ENCODE data around the gene ACAP3.

The ACAP3 gene

GRCh38 chr1:1313500-1314236, 5.9 kb upstream of the ACAP3 start:
- DNase-seq = no peak

GRCh38 chr1:1312450-1313314, 5.0 kb upstream of the ACAP3 start:
- no peak for DNase-seq

- no peak for DNase-seq
Observed at GRCh38 chr1:1311107-1312104, 3.7 kb upstream of the ACAP3 start.

- no peak for DNase-seq
Observed at GRCh38 chr1:1310476-1311053, 2.8 kb upstream of the ACAP3 start.

GRCh38 chr1:1310109-1310385, 2.3 kb upstream of the ACAP3 start:
- DNase-seq = no peak

- DNase-seq = no peak
Observed at GRCh38 chr1:1309251-1310108, 1.8 kb upstream of the ACAP3 start.

- DNase-seq = no peak
Observed at GRCh38 chr1:1308756-1309250, 1.1 kb upstream of the ACAP3 start.

GRCh38 chr1:1307261-1307922, 338 bp downstream of the ACAP3 start:
- no peak for DNase-seq

GRCh38 chr1:1306661-1307260, 969 bp downstream of the ACAP3 start:
- no peak for DNase-seq

- no peak for DNase-seq
Observed at GRCh38 chr1:1306070-1306660, 1.6 kb downstream of the ACAP3 start.

GRCh38 chr1:1305300-1306069, 2.2 kb downstream of the ACAP3 start:
- DNase-seq = peak; percentile 53

GRCh38 chr1:1304331-1305299, 3.1 kb downstream of the ACAP3 start:
- DNase-seq = no peak

GRCh38 chr1:1303736-1304135, 4.0 kb downstream of the ACAP3 start:
- DNase-seq = no peak

GRCh38 chr1:1302951-1303509, 4.7 kb downstream of the ACAP3 start:
- DNase-seq = no peak

- no peak for DNase-seq
Observed at GRCh38 chr1:1302006-1302430, 5.7 kb downstream of the ACAP3 start.

GRCh38 chr1:1300352-1300739, 7.4 kb downstream of the ACAP3 start:
- DNase-seq = no peak

GRCh38 chr1:1299686-1300351, 7.9 kb downstream of the ACAP3 start:
- no peak for DNase-seq
